ENCODE measurements around the gene USP33. TPM values are rescaled to one million over a fixed set of nuclear protein-coding genes. Genes with fewer than 3 reads are reported as not detected.
A peak's percentile ranks its signal among the peaks of the same experiment; 100 is the strongest.

The USP33 gene
- total RNA-seq, 1 experiment from 2014 or later = 61.6 TPM

- no peak overlapping the region for H3K27ac Mint-ChIP-seq
- POLR2A ChIA-PET = interaction anchor here (0.5 kb wide), 1 partner anchor 74 kb away, joined by 4 read pairs; no protein-coding TSS in a partner anchor
- no peak for ATAC-seq
- DNase-seq (ENCODE audit: low spot score) = no peak
- H3K4me3 Mint-ChIP-seq = no peak overlapping the region
- no peaks in the 10 kb centered on the region for H3K36me3 Mint-ChIP-seq
- H3K9me3 Mint-ChIP-seq = no peaks in the 10 kb centered on the region
- H3K27me3 Mint-ChIP-seq (ENCODE audit: low read depth) = no peaks in the 10 kb centered on the region
- H3K4me1 Mint-ChIP-seq = peaks cover 14% of the 10 kb centered on the region
- TF ChIP-seq ZNF232 (CRISPR knock-in tag; IDR thresholded peaks at IDR 0.05) (no peak), ATF6 (CRISPR knock-in tag; IDR thresholded peaks at IDR 0.05) (no peak), ERG (CRISPR knock-in tag; IDR thresholded peaks at IDR 0.05) (no peak), CDX4 (CRISPR knock-in tag; IDR thresholded peaks at IDR 0.05; ENCODE audit: borderline replicate concordance) (no peak), ZNF219 (CRISPR knock-in tag; IDR thresholded peaks at IDR 0.05; ENCODE audit: borderline replicate concordance) (no peak), SP1 (CRISPR knock-in tag; conservative IDR thresholded peaks at IDR 0.05) (no peak)
- TF ChIP-seq, protein P1, sequence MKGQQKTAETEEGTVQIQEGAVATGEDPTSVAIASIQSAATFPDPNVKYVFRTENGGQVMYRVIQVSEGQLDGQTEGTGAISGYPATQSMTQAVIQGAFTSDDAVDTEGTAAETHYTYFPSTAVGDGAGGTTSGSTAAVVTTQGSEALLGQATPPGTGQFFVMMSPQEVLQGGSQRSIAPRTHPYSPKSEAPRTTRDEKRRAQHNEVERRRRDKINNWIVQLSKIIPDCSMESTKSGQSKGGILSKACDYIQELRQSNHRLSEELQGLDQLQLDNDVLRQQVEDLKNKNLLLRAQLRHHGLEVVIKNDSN (CRISPR knock-in tag; IDR thresholded peaks at IDR 0.05) = no peak
- CTCF ChIA-PET = no interaction called here
Observed at GRCh38 chr1:77762072-77762476, 2.4 kb upstream of the USP33 start.

GRCh38 chr1:77757603-77758002 is 2.0 kb downstream of the USP33 start:
- POLR2A ChIA-PET = no interaction called here
- no peaks in the 10 kb centered on the region for H3K9me3 Mint-ChIP-seq
- H3K27ac Mint-ChIP-seq = peak overlapping the region; percentile 39; the same call in 1 of the 2 replicates
- H3K4me3 Mint-ChIP-seq = peak overlapping the region; percentile 33
- no peak for DNase-seq (ENCODE audit: low spot score)
- no peaks in the 10 kb centered on the region for H3K27me3 Mint-ChIP-seq (ENCODE audit: low read depth)
- no peak for TF ChIP-seq NFE2L1 (CRISPR knock-in tag; IDR thresholded peaks at IDR 0.05)
- TF ChIP-seq, protein P2, sequence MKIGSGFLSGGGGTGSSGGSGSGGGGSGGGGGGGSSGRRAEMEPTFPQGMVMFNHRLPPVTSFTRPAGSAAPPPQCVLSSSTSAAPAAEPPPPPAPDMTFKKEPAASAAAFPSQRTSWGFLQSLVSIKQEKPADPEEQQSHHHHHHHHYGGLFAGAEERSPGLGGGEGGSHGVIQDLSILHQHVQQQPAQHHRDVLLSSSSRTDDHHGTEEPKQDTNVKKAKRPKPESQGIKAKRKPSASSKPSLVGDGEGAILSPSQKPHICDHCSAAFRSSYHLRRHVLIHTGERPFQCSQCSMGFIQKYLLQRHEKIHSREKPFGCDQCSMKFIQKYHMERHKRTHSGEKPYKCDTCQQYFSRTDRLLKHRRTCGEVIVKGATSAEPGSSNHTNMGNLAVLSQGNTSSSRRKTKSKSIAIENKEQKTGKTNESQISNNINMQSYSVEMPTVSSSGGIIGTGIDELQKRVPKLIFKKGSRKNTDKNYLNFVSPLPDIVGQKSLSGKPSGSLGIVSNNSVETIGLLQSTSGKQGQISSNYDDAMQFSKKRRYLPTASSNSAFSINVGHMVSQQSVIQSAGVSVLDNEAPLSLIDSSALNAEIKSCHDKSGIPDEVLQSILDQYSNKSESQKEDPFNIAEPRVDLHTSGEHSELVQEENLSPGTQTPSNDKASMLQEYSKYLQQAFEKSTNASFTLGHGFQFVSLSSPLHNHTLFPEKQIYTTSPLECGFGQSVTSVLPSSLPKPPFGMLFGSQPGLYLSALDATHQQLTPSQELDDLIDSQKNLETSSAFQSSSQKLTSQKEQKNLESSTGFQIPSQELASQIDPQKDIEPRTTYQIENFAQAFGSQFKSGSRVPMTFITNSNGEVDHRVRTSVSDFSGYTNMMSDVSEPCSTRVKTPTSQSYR (CRISPR knock-in tag; IDR thresholded peaks at IDR 0.05) = no peak
- TF ChIP-seq, protein P3, sequence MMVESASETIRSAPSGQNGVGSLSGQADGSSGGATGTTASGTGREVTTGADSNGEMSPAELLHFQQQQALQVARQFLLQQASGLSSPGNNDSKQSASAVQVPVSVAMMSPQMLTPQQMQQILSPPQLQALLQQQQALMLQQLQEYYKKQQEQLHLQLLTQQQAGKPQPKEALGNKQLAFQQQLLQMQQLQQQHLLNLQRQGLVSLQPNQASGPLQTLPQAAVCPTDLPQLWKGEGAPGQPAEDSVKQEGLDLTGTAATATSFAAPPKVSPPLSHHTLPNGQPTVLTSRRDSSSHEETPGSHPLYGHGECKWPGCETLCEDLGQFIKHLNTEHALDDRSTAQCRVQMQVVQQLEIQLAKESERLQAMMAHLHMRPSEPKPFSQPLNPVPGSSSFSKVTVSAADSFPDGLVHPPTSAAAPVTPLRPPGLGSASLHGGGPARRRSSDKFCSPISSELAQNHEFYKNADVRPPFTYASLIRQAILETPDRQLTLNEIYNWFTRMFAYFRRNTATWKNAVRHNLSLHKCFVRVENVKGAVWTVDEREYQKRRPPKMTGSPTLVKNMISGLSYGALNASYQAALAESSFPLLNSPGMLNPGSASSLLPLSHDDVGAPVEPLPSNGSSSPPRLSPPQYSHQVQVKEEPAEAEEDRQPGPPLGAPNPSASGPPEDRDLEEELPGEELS (CRISPR knock-in tag; IDR thresholded peaks at IDR 0.05) = no peak
- no peak for TF ChIP-seq GRHL2 (CRISPR knock-in tag; IDR thresholded peaks at IDR 0.05; ENCODE audit: insufficient replicate concordance, severe bottlenecking)
- TF ChIP-seq, protein P4, sequence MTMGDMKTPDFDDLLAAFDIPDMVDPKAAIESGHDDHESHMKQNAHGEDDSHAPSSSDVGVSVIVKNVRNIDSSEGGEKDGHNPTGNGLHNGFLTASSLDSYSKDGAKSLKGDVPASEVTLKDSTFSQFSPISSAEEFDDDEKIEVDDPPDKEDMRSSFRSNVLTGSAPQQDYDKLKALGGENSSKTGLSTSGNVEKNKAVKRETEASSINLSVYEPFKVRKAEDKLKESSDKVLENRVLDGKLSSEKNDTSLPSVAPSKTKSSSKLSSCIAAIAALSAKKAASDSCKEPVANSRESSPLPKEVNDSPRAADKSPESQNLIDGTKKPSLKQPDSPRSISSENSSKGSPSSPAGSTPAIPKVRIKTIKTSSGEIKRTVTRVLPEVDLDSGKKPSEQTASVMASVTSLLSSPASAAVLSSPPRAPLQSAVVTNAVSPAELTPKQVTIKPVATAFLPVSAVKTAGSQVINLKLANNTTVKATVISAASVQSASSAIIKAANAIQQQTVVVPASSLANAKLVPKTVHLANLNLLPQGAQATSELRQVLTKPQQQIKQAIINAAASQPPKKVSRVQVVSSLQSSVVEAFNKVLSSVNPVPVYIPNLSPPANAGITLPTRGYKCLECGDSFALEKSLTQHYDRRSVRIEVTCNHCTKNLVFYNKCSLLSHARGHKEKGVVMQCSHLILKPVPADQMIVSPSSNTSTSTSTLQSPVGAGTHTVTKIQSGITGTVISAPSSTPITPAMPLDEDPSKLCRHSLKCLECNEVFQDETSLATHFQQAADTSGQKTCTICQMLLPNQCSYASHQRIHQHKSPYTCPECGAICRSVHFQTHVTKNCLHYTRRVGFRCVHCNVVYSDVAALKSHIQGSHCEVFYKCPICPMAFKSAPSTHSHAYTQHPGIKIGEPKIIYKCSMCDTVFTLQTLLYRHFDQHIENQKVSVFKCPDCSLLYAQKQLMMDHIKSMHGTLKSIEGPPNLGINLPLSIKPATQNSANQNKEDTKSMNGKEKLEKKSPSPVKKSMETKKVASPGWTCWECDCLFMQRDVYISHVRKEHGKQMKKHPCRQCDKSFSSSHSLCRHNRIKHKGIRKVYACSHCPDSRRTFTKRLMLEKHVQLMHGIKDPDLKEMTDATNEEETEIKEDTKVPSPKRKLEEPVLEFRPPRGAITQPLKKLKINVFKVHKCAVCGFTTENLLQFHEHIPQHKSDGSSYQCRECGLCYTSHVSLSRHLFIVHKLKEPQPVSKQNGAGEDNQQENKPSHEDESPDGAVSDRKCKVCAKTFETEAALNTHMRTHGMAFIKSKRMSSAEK (CRISPR knock-in tag; IDR thresholded peaks at IDR 0.05; ENCODE audit: borderline replicate concordance) = no peak
- no peak for TF ChIP-seq ESRRA (CRISPR knock-in tag; IDR thresholded peaks at IDR 0.05; ENCODE audit: borderline replicate concordance)
- peaks cover 26% of the 10 kb centered on the region for H3K4me1 Mint-ChIP-seq
- CTCF ChIA-PET = no interaction called here
- no peaks in the 10 kb centered on the region for H3K36me3 Mint-ChIP-seq
- ATAC-seq = no peak

Data from WTC11 (cell line).